HG02798 (cell line): ENCODE results near the gene GPC5.
"Not testable (repeated sequence)": the region's sequence is repeated elsewhere in the genome, so short reads cannot be mapped to it uniquely, and the experiment has no call there.

Experiments used
- ATAC-seq: cut with Tn5 transposase; IDR thresholded peaks from one replicate; pipeline ENCODE4 v1.9.1; 2021; ENCODE audit warnings: mild to moderate bottlenecking; ENCODE audit not compliant: unreplicated experiment, poor library complexity

GPC5 gene

DNA sequence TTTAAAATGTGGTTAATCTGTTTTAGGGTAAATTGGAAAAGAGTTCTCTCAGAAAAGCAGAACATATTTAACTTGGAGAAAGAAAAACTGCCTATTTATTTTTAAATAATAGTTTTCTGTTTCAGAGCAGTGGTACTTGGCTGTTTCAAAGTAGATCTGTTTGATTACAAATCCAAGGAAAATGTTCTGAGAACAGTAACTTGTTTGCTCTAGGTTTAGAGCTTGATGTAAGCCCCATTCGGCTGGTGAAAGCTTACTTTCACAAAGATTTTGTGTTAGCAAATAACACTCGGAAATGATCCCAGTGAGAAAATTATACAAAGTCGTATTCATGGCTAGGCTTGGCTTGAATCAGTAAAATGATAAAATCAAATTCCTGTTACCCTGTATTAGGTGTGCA lies 1432.4 kb downstream of the GPC5 start:
- ATAC-seq: no peak

DNA sequence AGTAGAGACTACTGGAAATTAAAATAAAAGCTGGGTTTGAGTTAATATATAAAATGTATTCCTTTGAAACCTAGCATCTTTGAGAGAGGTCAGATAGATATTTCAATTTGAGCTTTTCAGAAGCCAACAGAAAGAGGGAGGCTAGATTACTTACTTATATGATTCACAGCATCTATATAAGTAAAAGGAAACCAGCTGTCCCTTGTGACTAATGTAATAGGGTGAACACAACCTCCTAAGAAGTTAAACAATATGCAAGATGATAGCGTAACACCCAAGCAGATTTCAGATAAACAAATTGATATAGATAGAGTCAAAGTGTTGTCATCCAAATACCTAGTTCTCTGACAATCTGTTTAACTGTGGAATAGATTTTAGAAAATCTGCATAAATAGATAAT lies 1434.7 kb downstream of the GPC5 start:
- ATAC-seq: no peak

DNA sequence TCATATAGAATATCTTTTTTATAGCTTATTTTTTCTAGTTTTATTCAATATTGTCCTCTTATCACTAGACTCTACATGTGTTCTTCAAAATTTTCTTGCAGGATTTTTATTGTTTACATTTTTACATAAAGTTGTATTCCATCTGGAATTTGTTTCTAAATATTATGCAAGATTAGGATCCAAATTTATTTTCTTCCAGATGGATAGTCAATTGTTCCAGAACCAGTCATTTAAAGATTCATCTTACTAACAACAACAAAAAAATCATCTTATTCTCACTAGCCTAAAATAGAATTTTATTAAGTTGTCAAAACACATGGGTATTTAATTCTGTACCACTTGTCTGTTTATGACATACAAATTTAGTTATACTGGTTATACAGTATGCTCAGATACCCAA lies 1437.8 kb downstream of the GPC5 start:
- no peak for ATAC-seq

DNA sequence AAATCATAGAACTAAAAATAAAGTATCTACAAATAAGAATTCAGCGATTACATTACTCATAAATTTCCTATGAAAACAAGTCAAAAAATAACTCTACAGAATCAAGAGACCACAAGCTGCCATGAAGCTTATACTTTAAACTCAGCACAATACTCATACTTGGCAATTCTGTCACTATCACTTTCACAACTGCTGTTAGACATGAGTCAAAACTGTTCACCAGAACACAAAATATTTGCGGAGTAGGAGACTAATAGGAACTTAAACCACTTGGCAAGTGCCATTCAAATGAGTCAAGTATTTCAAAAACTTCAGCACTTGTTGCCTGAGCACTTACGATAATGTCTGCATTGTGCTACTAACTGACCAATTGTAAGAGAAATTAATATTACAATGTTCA lies 1440.4 kb downstream of the GPC5 start:
- ATAC-seq: peak; percentile 57

DNA sequence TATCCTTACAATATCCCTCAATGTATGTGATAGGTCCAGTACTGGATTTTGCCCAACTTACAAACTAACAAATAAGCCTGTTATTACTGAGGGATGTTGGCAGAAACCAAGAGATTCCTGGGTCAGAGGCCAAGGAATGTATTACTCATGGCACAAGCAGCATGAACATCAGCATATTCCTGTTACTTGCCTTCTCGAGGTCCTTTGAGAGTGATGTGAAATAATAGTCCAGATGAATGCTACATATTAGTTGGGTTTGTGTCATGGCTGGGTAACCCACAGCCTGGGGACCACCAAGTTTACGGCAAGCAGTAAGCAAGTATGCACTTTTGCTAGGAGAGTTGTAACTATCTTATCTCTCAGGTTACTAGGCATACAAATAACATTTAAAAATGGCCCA lies 1443.7 kb downstream of the GPC5 start:
- no peak for ATAC-seq

DNA sequence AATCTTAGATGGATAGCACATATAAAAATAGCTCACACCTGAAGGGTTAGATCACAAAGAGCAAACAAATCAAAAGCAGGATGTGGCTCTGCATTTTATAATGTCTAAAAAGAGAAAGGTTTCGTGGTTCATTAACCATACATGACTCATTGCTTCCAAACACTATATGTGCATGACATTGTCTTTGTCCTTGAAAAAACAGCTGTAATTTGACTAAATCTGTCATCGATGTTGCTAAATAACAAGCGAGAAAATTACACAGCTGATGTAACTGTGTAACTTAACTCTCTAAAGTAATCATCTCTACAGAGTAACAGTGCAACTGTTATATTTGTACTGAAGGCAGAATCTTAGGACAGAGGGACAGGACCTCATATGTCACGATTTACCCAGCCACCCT lies 1445.1 kb downstream of the GPC5 start:
- ATAC-seq: peak; percentile 51

DNA sequence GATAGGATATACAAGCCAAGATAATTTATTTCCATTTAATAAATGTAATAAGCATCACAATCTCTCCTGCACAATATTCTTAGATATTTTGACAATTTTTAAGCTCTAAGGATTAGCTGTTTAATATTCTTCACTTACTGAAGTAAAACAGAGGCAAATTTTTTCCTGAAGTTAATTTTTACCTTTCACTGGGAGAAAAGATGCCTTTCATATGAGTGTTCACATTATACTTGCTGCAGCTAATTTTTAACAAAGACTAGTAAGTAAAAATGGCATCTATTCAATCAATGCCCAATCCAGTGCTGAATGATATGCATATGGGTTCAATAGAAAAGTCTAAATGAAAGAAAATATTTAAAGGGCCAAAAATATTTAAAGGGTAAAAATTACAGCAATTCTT lies 1451.0 kb downstream of the GPC5 start:
- no peak for ATAC-seq

DNA sequence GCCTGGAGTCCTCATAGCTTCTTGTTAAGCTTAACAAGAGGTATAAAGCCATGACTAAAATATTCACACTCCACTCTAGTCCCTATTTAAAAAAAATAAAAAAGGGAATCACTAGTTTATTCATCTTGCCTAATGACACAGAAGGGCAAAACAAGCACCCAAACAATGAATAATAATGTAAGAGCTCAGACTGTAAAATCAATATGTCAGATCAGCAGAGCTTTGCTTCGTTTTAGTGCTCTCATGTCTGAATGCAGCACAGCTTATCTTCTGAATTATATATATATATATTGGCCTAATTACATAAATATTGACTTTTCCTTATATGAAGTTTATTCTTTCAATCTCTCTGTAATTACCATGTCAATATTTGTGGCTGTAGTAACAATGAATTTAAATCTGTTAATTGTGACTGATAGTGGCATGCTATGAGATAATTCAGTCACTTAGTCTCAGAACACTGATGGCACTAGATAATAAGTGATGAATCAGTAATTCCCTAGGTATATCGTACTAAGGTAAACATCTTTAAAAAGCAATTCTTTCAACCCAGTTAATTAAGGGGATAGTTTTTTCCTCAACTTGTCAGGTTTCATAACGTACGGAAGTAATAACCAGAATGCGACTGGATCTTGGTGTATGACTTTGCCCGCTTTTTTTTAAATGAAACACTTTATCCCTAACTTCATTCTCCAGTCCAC lies 1466.3 kb downstream of the GPC5 start:
- no peak for ATAC-seq

DNA sequence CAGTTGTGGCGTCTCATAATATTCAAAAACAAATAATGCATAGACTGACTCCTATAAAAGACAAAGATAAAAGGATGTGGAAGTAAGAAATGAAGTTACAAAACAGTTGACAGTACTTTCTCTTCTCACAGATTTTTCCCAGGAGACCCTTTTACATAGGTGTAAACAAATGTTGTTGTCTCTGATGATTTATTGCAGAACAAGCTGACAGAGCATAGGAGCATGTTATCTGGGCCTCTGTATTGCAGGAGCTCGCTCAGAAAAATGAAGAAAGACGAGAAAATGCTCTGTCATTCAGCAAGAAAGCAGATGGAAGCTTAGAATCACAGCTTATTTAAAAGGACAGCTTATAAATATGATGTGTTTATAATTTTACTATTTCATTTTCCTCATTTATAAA lies 1474.6 kb downstream of the GPC5 start:
- ATAC-seq: no peak

DNA sequence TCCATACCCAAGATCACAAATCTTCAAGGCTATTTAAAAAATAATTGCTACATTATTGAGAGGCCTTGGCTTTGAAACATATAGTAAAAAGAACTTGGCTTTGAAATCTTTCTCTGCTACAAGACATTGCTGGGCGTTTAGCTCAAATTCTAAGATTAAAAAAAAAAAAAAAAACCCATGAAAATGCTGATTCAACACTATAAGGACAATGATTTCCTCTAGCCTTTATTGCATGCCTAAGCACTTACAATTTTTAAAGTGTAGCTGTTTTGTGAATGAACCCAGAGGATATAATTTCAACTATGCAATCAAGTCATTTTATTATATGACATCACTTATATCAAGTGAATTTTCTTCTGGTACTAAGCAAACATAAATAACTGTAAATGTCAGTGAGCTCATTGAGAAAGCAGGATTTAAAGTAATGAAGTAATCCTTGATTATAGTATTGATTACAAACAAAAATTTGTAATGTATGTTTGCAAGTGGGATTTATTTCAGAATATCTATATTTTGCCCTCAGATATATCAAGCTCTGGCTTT lies 1488.2 kb downstream of the GPC5 start:
- ATAC-seq: no peak

DNA sequence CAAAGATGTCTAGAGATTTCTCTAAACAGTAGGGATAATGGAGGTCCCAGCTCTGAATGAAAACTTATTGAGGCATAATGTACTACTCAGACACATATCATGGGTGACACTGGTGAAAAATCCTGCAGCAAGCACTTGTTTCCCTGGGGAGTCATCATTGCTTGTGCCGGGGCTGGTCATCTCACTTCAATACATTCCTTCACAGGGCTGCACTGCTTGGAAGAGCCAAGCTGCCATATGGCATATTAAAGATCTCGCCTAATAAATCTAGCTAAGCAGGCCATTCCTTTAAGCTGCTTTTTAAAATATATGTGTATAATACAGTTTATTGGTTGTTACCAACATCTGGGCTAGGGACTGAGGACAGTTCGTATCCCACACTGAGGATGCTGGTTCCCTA lies 1496.0 kb downstream of the GPC5 start:
- ATAC-seq: no peak

DNA sequence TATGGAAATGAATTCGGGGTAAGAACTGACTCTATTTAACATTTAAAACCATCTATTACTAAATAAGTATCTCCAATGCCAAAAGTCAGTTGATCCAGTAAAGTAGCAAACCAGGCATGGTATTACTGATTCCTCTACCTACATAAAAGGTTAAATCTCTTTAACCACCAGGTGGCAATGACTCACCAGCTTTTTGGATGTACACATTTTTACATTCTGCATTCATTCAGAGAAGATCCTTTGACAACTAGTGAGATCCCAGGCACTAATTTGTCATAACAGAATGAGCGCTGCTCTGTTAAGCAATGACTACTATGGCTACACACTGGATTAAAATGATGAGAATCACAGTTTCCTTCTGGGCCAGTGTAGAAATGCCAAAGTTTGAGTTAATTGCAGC lies 1498.4 kb downstream of the GPC5 start:
- ATAC-seq: no peak

DNA sequence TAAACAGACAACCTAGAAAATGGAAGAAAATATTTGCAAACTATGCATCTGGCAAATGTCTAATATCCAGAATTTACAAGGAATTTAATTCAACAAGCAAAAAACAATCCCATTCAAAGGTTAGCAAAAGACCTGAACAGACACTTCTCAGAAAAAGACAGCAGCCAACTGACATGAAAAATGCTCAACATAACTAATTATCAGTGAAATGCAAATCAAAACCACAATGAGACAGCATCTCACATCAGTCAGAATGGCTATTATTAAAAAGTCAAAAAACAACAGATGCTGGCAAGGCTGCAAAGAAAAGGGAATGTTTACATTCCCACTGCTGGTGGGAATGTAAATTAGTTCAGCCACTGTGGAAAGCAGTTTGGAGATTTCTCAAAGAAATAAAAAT lies 1500.5 kb downstream of the GPC5 start:
- not testable (repeated sequence) for ATAC-seq

DNA sequence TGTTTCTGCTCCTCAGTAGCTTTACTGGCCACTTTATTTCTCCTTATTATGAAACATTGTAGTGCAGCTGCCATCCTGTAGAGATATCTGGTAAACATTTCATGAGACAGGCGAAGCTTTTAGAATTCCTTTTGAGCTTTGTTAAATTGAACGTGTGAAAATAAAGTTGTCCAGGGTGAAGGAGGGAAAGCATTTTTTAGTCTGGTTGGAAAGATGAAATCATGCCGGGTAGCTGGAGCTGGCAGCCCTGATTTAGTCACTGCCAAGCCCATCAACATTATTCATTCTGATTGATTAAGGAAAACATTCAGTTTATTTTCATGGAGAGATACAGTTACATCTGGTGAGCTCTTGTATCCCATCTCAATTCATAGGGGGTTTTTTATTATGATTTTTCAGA lies 1502.0 kb downstream of the GPC5 start:
- ATAC-seq: no peak

DNA sequence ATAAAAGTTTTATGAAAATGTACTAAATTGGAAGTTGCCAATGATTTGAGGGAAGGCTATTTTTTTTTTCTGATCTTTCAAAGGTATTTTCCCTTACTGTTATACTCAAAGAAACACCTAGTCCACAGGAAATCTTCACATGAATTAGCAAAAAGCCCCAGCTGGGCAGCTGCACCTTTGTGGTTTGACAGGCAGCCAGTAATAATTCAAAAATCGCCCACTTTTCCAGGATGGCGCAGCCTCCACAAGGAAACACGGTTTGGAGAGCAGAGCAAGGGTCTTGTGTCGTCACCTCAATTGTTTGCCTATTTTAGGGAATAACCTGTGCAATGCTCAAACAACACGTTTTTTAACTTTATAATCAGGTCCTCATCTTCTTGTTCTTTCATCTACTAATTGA lies 1503.3 kb downstream of the GPC5 start:
- ATAC-seq: no peak

DNA sequence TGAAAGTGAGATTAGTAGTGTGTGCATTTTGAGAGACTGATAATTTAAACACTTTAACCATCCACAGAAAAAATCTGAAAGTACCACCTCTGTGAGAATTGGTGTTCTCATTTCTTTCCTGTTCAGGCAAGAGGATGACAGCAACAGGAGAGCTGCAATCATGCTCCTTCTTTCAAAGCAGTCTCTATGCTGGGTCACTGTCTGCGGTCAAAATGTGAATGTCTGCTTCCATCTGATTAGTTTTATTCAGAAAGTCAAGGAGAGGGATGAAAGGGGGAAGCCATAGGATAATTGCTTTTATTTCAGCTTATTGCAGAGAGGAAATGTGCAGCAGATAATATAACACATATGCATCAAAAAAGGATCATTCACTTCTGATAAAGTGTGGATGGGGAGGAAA lies 1514.2 kb downstream of the GPC5 start:
- no peak for ATAC-seq

DNA sequence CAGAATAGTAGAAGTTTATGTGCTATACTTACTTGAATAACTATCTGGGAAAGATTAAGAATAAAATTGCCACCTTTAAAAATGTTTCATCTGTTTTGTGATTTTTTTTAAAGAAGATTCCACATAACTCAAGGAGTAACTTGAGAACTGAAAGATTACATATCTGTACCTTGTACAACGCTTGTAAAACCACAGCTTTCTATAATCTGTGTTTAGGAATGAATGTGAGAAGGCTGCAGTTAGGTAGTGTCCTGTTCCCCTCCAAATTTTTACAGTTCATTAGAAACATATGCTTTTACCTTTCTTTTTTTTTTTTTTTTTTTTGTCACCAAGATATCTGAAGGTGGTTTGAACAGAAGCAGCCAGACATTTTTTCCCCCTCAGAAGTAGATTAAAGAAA lies 1515.4 kb downstream of the GPC5 start:
- peak; percentile 33 for ATAC-seq
